Gastroesophageal sphincter (tissue), 4 donors: ENCODE measurements around the gene ASB15. TPM values are rescaled to one million over a fixed set of nuclear protein-coding genes. Genes with fewer than 3 reads are reported as not detected.

Experiments
- ATAC-seq: fragments of 150-250 bp; one replicate; pipeline ENCODE4 v1.9.1; 2016; ENCODE audit warnings: mild to moderate bottlenecking, moderate library complexity
- H3K27ac ChIP-seq, 4 donors: fragments of 200-600 bp; sonication (generic) in 3 of 4; 1 replicate in 3 of 4; 2 replicates in 1 of 4; pipeline ENCODE4 v1.5.1; 2016 to 2019
- H3K27me3 ChIP-seq: fragments of 200-600 bp; sonication (generic); one replicate; pipeline ENCODE4 v1.5.1; 2019
- H3K36me3 ChIP-seq, 2 donors: fragments of 200-600 bp; sonication (generic); one replicate each; pipeline ENCODE4 v1.5.1; 2019; ENCODE audit warnings: control low read depth in 1 of 2
- H3K4me1 ChIP-seq, 3 donors: fragments of 200-600 bp; sonication (generic); 1 replicate in 2 of 3; 2 replicates in 1 of 3; pipeline ENCODE4 v1.5.1; 2016 to 2019; ENCODE audit warnings: control low read depth in 2 of 3
- H3K4me3 ChIP-seq, 2 donors: fragments of 200-600 bp; sonication (generic); one replicate each; pipeline ENCODE4 v1.5.1; 2019; ENCODE audit warnings: mild to moderate bottlenecking in 1 of 2, moderate library complexity in 1 of 2
- H3K9me3 ChIP-seq, 3 donors: fragments of 200-600 bp; sonication (generic); one replicate each; pipeline ENCODE4 v1.5.1; 2017 to 2019; ENCODE audit warnings: control low read depth in 2 of 3
- EP300 ChIP-seq: sonication (generic); formaldehyde crosslinking; IDR thresholded peaks from one replicate; pipeline ENCODE4 v1.6.1; 2017; ENCODE audit warnings: antibody characterized with exemption, mild to moderate bottlenecking
- POLR2A ChIP-seq, 2 donors: fragments of 450-650 bp; IDR thresholded peaks; one replicate each; pipeline ENCODE4 v1.6.1; 2017; ENCODE audit warnings: antibody characterized with exemption in 2 of 2, mild to moderate bottlenecking in 2 of 2, moderate library complexity in 1 of 2
- POLR2AphosphoS5 ChIP-seq: sonication (generic); formaldehyde crosslinking; IDR thresholded peaks from one replicate; pipeline ENCODE4 v1.6.1; 2017; ENCODE audit warnings: antibody characterized with exemption
- WGBS, 2 donors: methylation state at CpG; one replicate each; pipeline ENCODE4 v1.1.5; 2018; ENCODE audit warnings: low coverage in 1 of 2; 5-methylcytosine and 5-hydroxymethylcytosine counted together
- total RNA-seq, 4 donors: library from RNA; depleted of rRNA; stranded (reverse); fragments of >200 nt; gene quantifications; one replicate each; pipeline ENCODE4 v1.1.0, GENCODE V29; 2016
- TF ChIP-seq, protein P1 (sequence below), 4 experiments: fragments of 200-600 bp in 2 of 4; fragments of 450-650 bp in 2 of 4; sonication (generic) in 1 of 4; IDR thresholded peaks; one replicate each; pipeline ENCODE4 v1.5.1; 2017 to 2019; ENCODE audit warnings: antibody characterized with exemption in 4 of 4, mild to moderate bottlenecking in 2 of 4, moderate library complexity in 2 of 4

ASB15 gene
- total RNA-seq, 4 donors from 2014 or later: not detected

DNA sequence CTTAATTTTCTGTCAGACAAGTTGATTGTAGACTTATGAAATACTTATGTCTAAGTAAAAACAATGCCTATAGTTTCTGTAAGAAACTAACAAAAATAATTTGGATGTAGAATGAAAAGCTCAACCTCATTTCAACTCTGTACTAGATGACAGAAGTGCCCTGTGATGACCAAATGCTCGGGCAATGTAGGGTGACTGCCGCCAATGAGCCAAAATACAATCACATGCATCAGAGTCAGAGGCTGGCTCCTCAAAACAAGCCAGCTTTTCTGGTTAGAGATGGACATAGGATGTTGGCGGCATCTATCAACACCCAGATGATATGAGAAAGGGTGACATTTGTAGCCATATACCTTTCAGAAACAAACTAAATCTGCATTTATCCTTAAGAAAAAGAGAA, 78.0 kb downstream of the ASB15 start:
- no peak overlapping the region for H3K27ac ChIP-seq
- H3K4me3 ChIP-seq: no peak overlapping the region
- H3K9me3 ChIP-seq: no peaks in the 10 kb centered on the region
- H3K4me1 ChIP-seq: peaks cover 0 to 9% (median 0%) of the 10 kb centered on the region in 3 donors
- peaks cover 0 to 46% of the 10 kb centered on the region in 2 donors for H3K36me3 ChIP-seq
- ATAC-seq: no peak
- WGBS, 2 donors: 86 to 96% methylated on average over 3 of the region's 3 CpGs
- no peak for TF ChIP-seq EP300
- TF ChIP-seq, protein P1, sequence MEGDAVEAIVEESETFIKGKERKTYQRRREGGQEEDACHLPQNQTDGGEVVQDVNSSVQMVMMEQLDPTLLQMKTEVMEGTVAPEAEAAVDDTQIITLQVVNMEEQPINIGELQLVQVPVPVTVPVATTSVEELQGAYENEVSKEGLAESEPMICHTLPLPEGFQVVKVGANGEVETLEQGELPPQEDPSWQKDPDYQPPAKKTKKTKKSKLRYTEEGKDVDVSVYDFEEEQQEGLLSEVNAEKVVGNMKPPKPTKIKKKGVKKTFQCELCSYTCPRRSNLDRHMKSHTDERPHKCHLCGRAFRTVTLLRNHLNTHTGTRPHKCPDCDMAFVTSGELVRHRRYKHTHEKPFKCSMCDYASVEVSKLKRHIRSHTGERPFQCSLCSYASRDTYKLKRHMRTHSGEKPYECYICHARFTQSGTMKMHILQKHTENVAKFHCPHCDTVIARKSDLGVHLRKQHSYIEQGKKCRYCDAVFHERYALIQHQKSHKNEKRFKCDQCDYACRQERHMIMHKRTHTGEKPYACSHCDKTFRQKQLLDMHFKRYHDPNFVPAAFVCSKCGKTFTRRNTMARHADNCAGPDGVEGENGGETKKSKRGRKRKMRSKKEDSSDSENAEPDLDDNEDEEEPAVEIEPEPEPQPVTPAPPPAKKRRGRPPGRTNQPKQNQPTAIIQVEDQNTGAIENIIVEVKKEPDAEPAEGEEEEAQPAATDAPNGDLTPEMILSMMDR (IDR thresholded peaks at IDR 0.05): no peak
- TF ChIP-seq POLR2A (IDR thresholded peaks at IDR 0.05): no peak
- TF ChIP-seq POLR2AphosphoS5: no peak
- no peaks in the 10 kb centered on the region for H3K27me3 ChIP-seq

DNA sequence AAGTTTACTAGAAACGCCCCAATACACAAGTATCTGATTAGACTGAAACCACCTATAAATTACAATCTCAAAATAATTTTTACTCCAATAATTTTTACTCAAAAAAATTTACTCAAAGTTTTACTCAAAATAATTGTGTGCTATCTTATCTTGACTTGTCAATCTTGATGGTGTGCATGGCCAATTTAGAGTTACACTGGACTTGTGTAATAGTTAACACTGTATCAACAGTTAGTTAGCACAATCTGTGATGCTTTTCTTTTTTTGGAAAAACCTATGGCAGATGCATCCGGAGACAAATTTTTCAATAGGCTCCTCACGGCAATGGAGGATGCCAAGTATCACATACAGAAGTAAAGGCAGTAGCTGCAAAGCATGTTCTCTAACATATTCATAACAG, 79.0 kb downstream of the ASB15 start:
- H3K36me3 ChIP-seq: peaks cover 0 to 53% of the 10 kb centered on the region in 2 donors
- TF ChIP-seq, protein P1 (IDR thresholded peaks at IDR 0.05): no peak
- TF ChIP-seq POLR2AphosphoS5 (no peak), EP300 (no peak), POLR2A (IDR thresholded peaks at IDR 0.05) (no peak)
- no peaks in the 10 kb centered on the region for H3K9me3 ChIP-seq
- no peak overlapping the region for H3K4me3 ChIP-seq
- 79 to 93% methylated on average over 3 of the region's 3 CpGs for WGBS, 2 donors
- no peaks in the 10 kb centered on the region for H3K4me1 ChIP-seq
- no peaks in the 10 kb centered on the region for H3K27me3 ChIP-seq
- no peak overlapping the region for H3K27ac ChIP-seq
- no peak for ATAC-seq

DNA sequence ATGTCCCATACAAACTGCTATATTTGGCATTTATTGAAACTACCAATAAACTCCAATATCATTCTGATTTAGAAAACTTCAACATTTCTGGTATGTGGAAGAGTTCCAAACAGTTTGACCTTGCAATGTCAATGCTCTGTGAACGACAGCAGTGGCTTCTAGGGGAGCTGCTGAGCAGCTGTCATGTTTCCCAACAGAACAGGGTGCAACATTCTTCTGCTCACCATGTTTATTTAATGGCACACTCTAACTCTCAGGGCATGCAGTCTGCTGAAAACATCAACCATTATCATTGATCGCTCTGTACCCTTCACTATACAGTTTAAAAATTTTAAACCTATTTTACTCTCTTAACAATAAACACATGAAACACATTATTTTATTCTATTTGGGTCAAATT, 79.9 kb downstream of the ASB15 start:
- H3K4me3 ChIP-seq: no peak overlapping the region
- TF ChIP-seq, protein P1 (IDR thresholded peaks at IDR 0.05): no peak
- TF ChIP-seq POLR2A (IDR thresholded peaks at IDR 0.05) (no peak), EP300 (no peak), POLR2AphosphoS5 (no peak)
- ATAC-seq: no peak
- WGBS, 2 donors: 46 to 50% methylated on average over 2 of the region's 2 CpGs
- H3K9me3 ChIP-seq: no peaks in the 10 kb centered on the region
- H3K27ac ChIP-seq: no peak overlapping the region
- no peaks in the 10 kb centered on the region for H3K27me3 ChIP-seq
- peaks cover 0 to 53% of the 10 kb centered on the region in 2 donors for H3K36me3 ChIP-seq
- no peaks in the 10 kb centered on the region for H3K4me1 ChIP-seq

DNA sequence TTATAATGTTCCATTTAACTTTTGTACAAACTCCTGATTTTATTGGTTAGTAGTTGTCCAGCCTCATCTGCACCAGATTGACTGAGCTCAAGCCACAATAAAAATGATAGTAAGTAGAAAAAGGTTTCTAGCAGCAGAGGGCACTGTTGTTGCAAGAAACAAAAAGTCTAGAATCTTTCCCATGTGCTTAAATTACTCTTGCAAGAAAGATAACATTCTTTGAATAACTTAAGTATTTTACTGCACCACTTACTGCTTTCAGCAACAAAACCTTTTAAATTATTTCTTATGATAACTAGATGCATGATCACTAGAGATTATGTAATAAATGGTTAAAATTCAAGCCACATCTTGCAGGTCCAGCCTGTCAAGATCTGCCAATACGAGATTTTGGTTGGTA, 81.1 kb downstream of the ASB15 start:
- H3K36me3 ChIP-seq: peaks cover 0 to 64% of the 10 kb centered on the region in 2 donors

DNA sequence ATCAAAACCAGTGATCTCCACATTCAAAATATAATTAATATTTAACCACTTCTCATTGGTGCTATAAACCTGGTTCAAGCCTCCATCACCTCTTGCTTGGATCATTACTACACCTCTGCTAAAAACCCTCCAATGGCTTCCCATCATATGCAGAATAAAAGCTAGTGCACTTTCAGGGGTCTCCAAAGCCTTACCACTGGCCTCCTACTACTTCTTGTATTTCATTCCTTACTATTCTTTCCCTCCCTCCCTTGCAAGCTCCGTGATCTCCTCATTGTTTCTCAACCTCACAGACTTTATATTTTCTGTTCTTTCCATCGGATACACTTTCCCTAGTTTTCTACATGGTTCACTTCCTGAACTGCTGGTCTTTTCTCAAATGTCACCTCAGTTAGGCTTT, 85.5 kb downstream of the ASB15 start:
- Histone ChIP-seq H3K27me3 (no peaks in the 10 kb centered on the region), H3K9me3 (no peaks in the 10 kb centered on the region), H3K4me1 (peaks cover 0 to 10% (median 0%) of the 10 kb centered on the region in 3 donors), H3K36me3 (peaks cover 0 to 68% of the 10 kb centered on the region in 2 donors), H3K4me3 (no peak overlapping the region), H3K27ac (no peak overlapping the region)
- TF ChIP-seq, protein P1 (IDR thresholded peaks at IDR 0.05): no peak
- TF ChIP-seq EP300: no peak
- no peak for TF ChIP-seq POLR2A (IDR thresholded peaks at IDR 0.05)
- TF ChIP-seq POLR2AphosphoS5: no peak
- no peak for ATAC-seq
- 100% methylated on average over 2 of the region's 2 CpGs for WGBS, 2 donors

More for the DNA sequence above, 81.1 kb downstream of the ASB15 start:
- WGBS, 2 donors: 86 to 100% methylated on average over 1 of the region's 1 CpG
- no peak overlapping the region for H3K4me3 ChIP-seq
- H3K4me1 ChIP-seq: no peaks in the 10 kb centered on the region
- TF ChIP-seq POLR2A (IDR thresholded peaks at IDR 0.05): no peak
- TF ChIP-seq, protein P1 (IDR thresholded peaks at IDR 0.05): peak in 3 of 4 experiments; percentile 40 to 49 (median 43)
- no peak overlapping the region for H3K27ac ChIP-seq
- no peak for ATAC-seq
- no peaks in the 10 kb centered on the region for H3K9me3 ChIP-seq
- H3K27me3 ChIP-seq: no peaks in the 10 kb centered on the region
